Left lung (tissue), 10 donors: ENCODE results near the gene LCE6A. TPM values are rescaled to one million over a fixed set of nuclear protein-coding genes. Genes with fewer than 3 reads are reported as not detected.

ENCODE experiments used
- ATAC-seq: fragments of 200-7000 bp; cut with Tn5 transposase; one replicate; pipeline ENCODE4 v1.9.1; 2020; ENCODE audit warnings: moderate library complexity
- DNase-seq, 4 donors: peaks; one replicate each; pipeline ENCODE4 v3.0.0-alpha.2; 2013 to 2020
- H3K27ac ChIP-seq, 2 donors: fragments of 200-600 bp; sonication (generic) in 1 of 2; one replicate each; pipeline versions ENCODE4 v1.5.0 to v1.8.0; 2020 to 2021
- H3K27me3 ChIP-seq, 2 donors: fragments of 200-600 bp; sonication (generic) in 1 of 2; one replicate each; pipeline versions ENCODE4 v1.5.0 to v1.8.0; 2020 to 2021
- H3K36me3 ChIP-seq, 2 donors: fragments of 200-600 bp; sonication (generic) in 1 of 2; one replicate each; pipeline versions ENCODE4 v1.5.0 to v1.8.0; 2020 to 2021
- H3K4me1 ChIP-seq, 2 donors: fragments of 200-600 bp; one replicate each; pipeline ENCODE4 v1.8.0; 2021
- H3K4me3 ChIP-seq, 2 donors: fragments of 200-600 bp; sonication (generic) in 1 of 2; one replicate each; pipeline versions ENCODE4 v1.5.0 to v1.8.0; 2020 to 2021; ENCODE audit warnings: mild to moderate bottlenecking in 1 of 2
- H3K9me3 ChIP-seq, 2 donors: fragments of 200-600 bp; sonication (generic) in 1 of 2; one replicate each; pipeline versions ENCODE4 v1.5.0 to v1.8.0; 2020 to 2021
- intact Hi-C, 2 donors: fragments of 100-400 bp; cut with DNase I; formaldehyde crosslinking; loops; one replicate each; pipeline versions ENCODE4 v1.11.2 to v1.14.2; 2022
- polyA plus RNA-seq, 6 donors: library from polyadenylated mRNA; unstranded; fragments of 120-200 nt; gene quantifications; one replicate each; pipeline ENCODE4 v1.2.1, GENCODE V29; 2013; ENCODE audit not compliant: insufficient read length in 6 of 6
- total RNA-seq, 2 donors: library from RNA; stranded (reverse); fragmentation: NEBNext Ultra II Directional; extraction: Animal tissue kit (Norgen Biotek cat#: 25700); gene quantifications; one replicate each; pipeline ENCODE4 v1.2.1, GENCODE V29; 2021
- TF ChIP-seq, protein P1 (sequence below), 2 donors: fragments of 200-600 bp; sonication (generic) in 1 of 2; IDR thresholded peaks; one replicate each; pipeline versions ENCODE4 v1.5.0 to v1.8.0; 2021; ENCODE audit warnings: antibody characterized with exemption in 2 of 2
- donor health status: DM: no; HTN: yes; CAD: no.
- donor health status: DM: no; HTN: no; CAD: no.

Gene LCE6A
- total and polyA plus RNA-seq, 8 donors = not detected

DNA sequence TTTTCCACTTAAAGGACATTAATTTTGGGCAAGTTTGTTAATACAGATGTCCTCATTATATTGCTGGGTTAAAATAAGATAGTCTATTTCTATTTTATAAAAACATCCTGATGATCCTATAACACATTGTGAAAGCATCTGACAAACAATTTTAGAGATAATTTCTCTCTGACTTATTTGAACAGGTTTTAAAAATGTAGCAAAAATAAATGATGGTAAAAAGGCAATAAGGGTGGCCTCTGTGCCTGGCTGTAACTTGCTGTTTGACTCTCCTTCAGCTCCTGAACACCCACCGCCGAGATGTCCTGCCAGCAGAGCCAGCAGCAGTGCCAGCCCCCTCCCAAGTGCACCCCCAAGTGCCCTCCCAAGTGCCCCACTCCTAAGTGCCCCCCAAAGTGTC lies 15.5 kb upstream of the LCE6A start, which contains the start of gene LCE1A:
TSS of gene LCE1A (plus strand) at position 301 of the 400 bp plus-strand sequence. CDS start at position 301, 0 bp downstream.
- Histone ChIP-seq H3K9me3 (peaks cover 0 to 1% of the 10 kb centered on the region in 2 donors), H3K27me3 (peaks cover 0 to 14% of the 10 kb centered on the region in 2 donors), H3K36me3 (no peaks in the 10 kb centered on the region), H3K4me3 (no peak within 1 kb of the TSS), H3K27ac (no peak within 1 kb of the TSS), H3K4me1 (no peaks in the 10 kb centered on the region)
- ATAC-seq (no peak), DNase-seq (no peak)
- TF ChIP-seq, protein P1, sequence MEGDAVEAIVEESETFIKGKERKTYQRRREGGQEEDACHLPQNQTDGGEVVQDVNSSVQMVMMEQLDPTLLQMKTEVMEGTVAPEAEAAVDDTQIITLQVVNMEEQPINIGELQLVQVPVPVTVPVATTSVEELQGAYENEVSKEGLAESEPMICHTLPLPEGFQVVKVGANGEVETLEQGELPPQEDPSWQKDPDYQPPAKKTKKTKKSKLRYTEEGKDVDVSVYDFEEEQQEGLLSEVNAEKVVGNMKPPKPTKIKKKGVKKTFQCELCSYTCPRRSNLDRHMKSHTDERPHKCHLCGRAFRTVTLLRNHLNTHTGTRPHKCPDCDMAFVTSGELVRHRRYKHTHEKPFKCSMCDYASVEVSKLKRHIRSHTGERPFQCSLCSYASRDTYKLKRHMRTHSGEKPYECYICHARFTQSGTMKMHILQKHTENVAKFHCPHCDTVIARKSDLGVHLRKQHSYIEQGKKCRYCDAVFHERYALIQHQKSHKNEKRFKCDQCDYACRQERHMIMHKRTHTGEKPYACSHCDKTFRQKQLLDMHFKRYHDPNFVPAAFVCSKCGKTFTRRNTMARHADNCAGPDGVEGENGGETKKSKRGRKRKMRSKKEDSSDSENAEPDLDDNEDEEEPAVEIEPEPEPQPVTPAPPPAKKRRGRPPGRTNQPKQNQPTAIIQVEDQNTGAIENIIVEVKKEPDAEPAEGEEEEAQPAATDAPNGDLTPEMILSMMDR (IDR thresholded peaks at IDR 0.05) = no peak
- intact Hi-C loops = no loop called here

DNA sequence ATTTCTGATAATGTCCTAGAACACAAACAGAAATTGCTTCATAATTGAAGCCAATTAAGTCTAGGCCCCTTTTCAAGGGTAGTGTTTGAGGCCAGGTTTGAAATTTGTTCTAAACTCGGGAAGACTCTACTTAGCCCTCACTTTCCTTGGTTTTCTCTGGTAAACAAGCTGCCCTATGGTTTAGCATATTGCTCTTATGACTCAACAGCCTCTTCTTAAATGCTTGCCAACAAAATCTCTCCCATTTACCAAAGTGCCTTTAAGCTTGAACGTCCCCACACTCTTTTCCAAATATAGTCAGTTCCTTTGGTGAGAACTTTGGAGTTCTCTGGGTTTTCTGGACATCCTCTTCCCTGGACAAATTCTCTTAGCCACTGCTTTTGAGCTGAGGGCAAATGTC lies 5.8 kb upstream of the LCE6A start:
- Histone ChIP-seq H3K27me3 (no peaks in the 10 kb centered on the region), H3K27ac (no peak overlapping the region), H3K9me3 (peaks cover 0 to 5% of the 10 kb centered on the region in 2 donors), H3K36me3 (no peaks in the 10 kb centered on the region), H3K4me1 (no peaks in the 10 kb centered on the region), H3K4me3 (no peak overlapping the region)
- ATAC-seq (no peak), DNase-seq (no peak)
- intact Hi-C loops = no loop called here
- TF ChIP-seq, protein P1 (IDR thresholded peaks at IDR 0.05) = no peak

DNA sequence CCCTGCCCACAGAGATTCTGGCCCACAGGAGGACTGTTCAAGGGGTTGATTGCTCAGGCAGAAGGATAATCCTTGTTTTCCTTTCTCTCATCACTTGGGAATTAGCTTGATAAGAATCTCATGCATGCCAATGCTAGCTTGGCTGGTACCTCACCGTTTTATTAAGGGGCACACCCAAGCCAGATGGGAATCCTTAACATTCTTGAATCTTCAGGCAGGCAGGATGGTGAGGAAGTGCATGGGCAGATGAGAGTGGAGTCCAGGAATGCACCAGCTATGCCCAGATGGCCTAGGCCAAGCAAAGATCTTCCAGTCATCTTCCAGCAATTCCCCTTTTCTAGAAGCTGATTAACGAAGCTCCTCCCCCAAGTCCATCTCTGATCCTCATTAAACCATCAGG lies 13.0 kb downstream of the LCE6A start:
- Histone ChIP-seq H3K27ac (no peak overlapping the region), H3K9me3 (no peaks in the 10 kb centered on the region), H3K4me1 (no peaks in the 10 kb centered on the region), H3K36me3 (no peaks in the 10 kb centered on the region), H3K27me3 (peaks cover 0 to 4% of the 10 kb centered on the region in 2 donors), H3K4me3 (no peak overlapping the region)
- DNase-seq (no peak), ATAC-seq (no peak)
- intact Hi-C loops = no loop called here
- TF ChIP-seq, protein P1 (IDR thresholded peaks at IDR 0.05) = no peak

DNA sequence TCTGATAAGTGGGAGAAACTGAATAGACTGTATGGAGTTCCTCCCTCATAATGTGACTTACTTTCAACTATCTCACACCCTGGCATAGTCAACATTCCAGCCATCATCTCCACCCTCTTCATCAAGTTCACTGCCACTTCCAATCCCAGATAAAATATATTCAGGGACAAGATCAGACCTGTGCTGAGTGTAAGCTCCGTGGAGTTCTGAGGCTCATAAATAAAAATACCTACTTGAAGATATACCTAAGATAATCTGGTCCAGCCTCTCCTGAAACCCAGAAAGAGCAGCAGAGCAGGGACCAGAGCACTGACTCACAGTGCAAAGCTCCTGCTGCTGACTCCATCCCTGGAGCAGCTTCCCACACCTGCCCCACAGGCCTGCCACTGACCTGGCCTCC lies 15.4 kb downstream of the LCE6A start:
- Histone ChIP-seq H3K9me3 (no peaks in the 10 kb centered on the region), H3K4me3 (no peak overlapping the region), H3K4me1 (no peaks in the 10 kb centered on the region), H3K27ac (no peak overlapping the region), H3K27me3 (peaks cover 0 to 4% of the 10 kb centered on the region in 2 donors), H3K36me3 (no peaks in the 10 kb centered on the region)
- DNase-seq (no peak), ATAC-seq (no peak)
- intact Hi-C loops = no loop called here
- TF ChIP-seq, protein P1 (IDR thresholded peaks at IDR 0.05) = no peak

DNA sequence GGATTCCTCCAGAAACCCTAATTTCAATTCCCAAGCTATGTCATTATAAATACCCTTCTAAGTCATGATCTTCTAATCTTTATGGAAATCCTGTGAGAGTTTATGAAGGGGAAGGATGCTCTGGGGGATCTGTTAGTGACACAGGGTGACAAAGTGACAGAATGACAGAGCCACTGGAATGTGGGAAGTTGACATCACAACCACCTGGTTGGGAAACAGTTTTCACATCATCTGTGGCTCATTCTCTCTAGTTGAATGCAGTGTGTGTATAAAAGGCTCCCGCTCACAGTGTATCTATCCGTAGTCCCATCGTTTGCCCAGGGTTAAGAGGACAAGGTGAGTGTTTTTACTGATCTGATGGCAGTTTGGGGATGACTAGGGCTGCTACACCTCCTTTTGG lies 17.0 kb downstream of the LCE6A start, which contains the start of gene LCE7A:
TSS of gene LCE7A (plus strand) at position 301 of the 400 bp plus-strand sequence. CDS start 702 bp downstream, outside the sequence.
- intact Hi-C loops = no loop called here
- Histone ChIP-seq H3K27ac (no peak within 1 kb of the TSS), H3K4me3 (no peak within 1 kb of the TSS), H3K27me3 (peaks cover 0 to 4% of the 10 kb centered on the region in 2 donors), H3K4me1 (no peaks in the 10 kb centered on the region), H3K36me3 (no peaks in the 10 kb centered on the region), H3K9me3 (no peaks in the 10 kb centered on the region)
- TF ChIP-seq, protein P1 (IDR thresholded peaks at IDR 0.05) = no peak
- DNase-seq (no peak), ATAC-seq (no peak)
